DOHH2 (cell line): ENCODE data around the gene C11orf54.

Experiments
- H3F3A ChIP-seq: fragments of 200-600 bp; sonication (generic), shearing (Covaris generic); 2 replicates; pipeline ENCODE4 v1.6.0; 2016; ENCODE audit warnings: antibody characterized with exemption, mild to moderate bottlenecking; ENCODE audit not compliant: control insufficient read depth, insufficient read depth
- H3K27ac ChIP-seq: fragments of 200-600 bp; sonication (generic); 2 replicates; pipeline ENCODE4 v1.5.1; 2014; ENCODE audit warnings: low read depth, mild to moderate bottlenecking, low read length, moderate library complexity
- H3K27me3 ChIP-seq: fragments of 200-600 bp; sonication (generic); 2 replicates; pipeline ENCODE4 v1.6.1; 2014; ENCODE audit warnings: mild to moderate bottlenecking, low read length, mixed read lengths; ENCODE audit not compliant: control insufficient read depth
- H3K36me3 ChIP-seq: fragments of 200-600 bp; sonication (generic); 2 replicates; pipeline ENCODE4 v1.6.1; 2014; ENCODE audit warnings: mild to moderate bottlenecking, low read length, moderate library complexity, mixed read lengths; ENCODE audit not compliant: control insufficient read depth
- H3K4me1 ChIP-seq: fragments of 200-600 bp; sonication (generic); 2 replicates; pipeline ENCODE4 v1.6.1; 2014; ENCODE audit warnings: mild to moderate bottlenecking, low read length, mixed read lengths; ENCODE audit not compliant: control insufficient read depth
- H3K4me2 ChIP-seq: fragments of 200-600 bp; sonication (generic); 2 replicates; pipeline ENCODE4 v1.6.0; 2014; ENCODE audit warnings: mild to moderate bottlenecking, low read length, moderate library complexity
- H3K4me3 ChIP-seq: fragments of 200-600 bp; sonication (generic); 2 replicates; pipeline ENCODE4 v1.5.1; 2014; ENCODE audit warnings: mild to moderate bottlenecking, low read length, mixed read lengths
- H3K79me2 ChIP-seq: fragments of 200-600 bp; sonication (generic); 2 replicates; pipeline ENCODE4 v1.6.1; 2014; ENCODE audit warnings: mild to moderate bottlenecking, low read length, mixed read lengths; ENCODE audit not compliant: control insufficient read depth
- H3K9me2 ChIP-seq: fragments of 200-600 bp; sonication (generic); replicated peaks from 2 replicates; pipeline ENCODE4 v1.6.1; 2014; ENCODE audit warnings: mild to moderate bottlenecking, low read length, mixed read lengths; ENCODE audit not compliant: control insufficient read depth
- H3K9me3 ChIP-seq: fragments of 200-600 bp; sonication (generic); 2 replicates; pipeline ENCODE4 v1.6.1; 2014; ENCODE audit warnings: antibody characterized with exemption, low read length, mixed read lengths; ENCODE audit not compliant: control insufficient read depth, insufficient read depth
- H4K20me1 ChIP-seq: fragments of 200-600 bp; sonication (generic); 2 replicates; pipeline ENCODE4 v1.6.0; 2014; ENCODE audit warnings: low read depth, mild to moderate bottlenecking, antibody characterized with exemption, low read length, moderate library complexity; ENCODE audit not compliant: control insufficient read depth, insufficient read depth
- CTCF ChIP-seq: fragments of 200-600 bp; sonication (generic); IDR thresholded peaks from one replicate; pipeline ENCODE4 v1.5.1; 2014; ENCODE audit warnings: antibody characterized with exemption, mild to moderate bottlenecking, low read depth, low read length; ENCODE audit not compliant: poor library complexity, severe bottlenecking
- EZH2phosphoT487 ChIP-seq: fragments of 200-600 bp; sonication (generic); IDR thresholded peaks from 2 replicates; pipeline ENCODE4 v1.6.1; 2017; ENCODE audit warnings: borderline replicate concordance, mild to moderate bottlenecking, antibody characterized with exemption, low read length, moderate library complexity, mixed read lengths

The C11orf54 gene

GRCh38 chr11:93741094-93741881 lies at the start of gene C11orf54, which contains the start of gene TAF1D:
Gene C11orf54 (plus strand): TSS chr11:93741672. CDS start chr11:93747394, 5,722 bp downstream.
Gene TAF1D (minus strand): TSS chr11:93741495. CDS start chr11:93739304, 2,191 bp downstream.
- Histone ChIP-seq H3K79me2 (peaks cover 92% of the 10 kb centered on the region), H3K36me3 (peaks cover 59% of the 10 kb centered on the region), H3K4me2 (peak within 1 kb of the TSS; percentile 86), H3K27me3 (no peaks in the 10 kb centered on the region), H3F3A (peaks cover 47% of the 10 kb centered on the region), H3K4me3 (peak within 1 kb of the TSS; percentile 87), H4K20me1 (peaks cover 32% of the 10 kb centered on the region), H3K4me1 (peaks cover 37% of the 10 kb centered on the region), H3K9me2 (no peaks in the 10 kb centered on the region), H3K9me3 (no peaks in the 10 kb centered on the region), H3K27ac (peak within 1 kb of the TSS; percentile 91)
- TF ChIP-seq CTCF (peak; percentile 8), EZH2phosphoT487 (no peak)

- no peaks in the 10 kb centered on the region for H3K27me3 ChIP-seq
- H3K36me3 ChIP-seq, result peaks cover 82% of the 10 kb centered on the region
- no peak overlapping the region for H3K27ac ChIP-seq
- H3K79me2 ChIP-seq, result no peaks in the 10 kb centered on the region; the same call in 1 of the 2 replicates
- H3K9me3 ChIP-seq, result no peaks in the 10 kb centered on the region
- no peaks in the 10 kb centered on the region; the same call in 1 of the 2 replicates for H3F3A ChIP-seq
- no peak for TF ChIP-seq CTCF
- TF ChIP-seq EZH2phosphoT487, result no peak
- H3K4me2 ChIP-seq, result no peak overlapping the region
- H3K4me1 ChIP-seq, result no peaks in the 10 kb centered on the region
- no peak overlapping the region for H3K4me3 ChIP-seq
- H4K20me1 ChIP-seq, result no peaks in the 10 kb centered on the region
- H3K9me2 ChIP-seq, result no peaks in the 10 kb centered on the region
Observed at GRCh38 chr11:93694109-93694508, 47.4 kb upstream of the C11orf54 start.

- Histone ChIP-seq H3K4me3 (no peak overlapping the region), H3F3A (no peaks in the 10 kb centered on the region; the same call in 1 of the 2 replicates), H3K4me2 (no peak overlapping the region), H3K36me3 (peaks cover 82% of the 10 kb centered on the region), H3K79me2 (peaks cover 4% of the 10 kb centered on the region; the same call in 1 of the 2 replicates), H3K9me2 (no peaks in the 10 kb centered on the region), H3K27me3 (no peaks in the 10 kb centered on the region), H3K4me1 (no peaks in the 10 kb centered on the region), H4K20me1 (no peaks in the 10 kb centered on the region), H3K9me3 (no peaks in the 10 kb centered on the region), H3K27ac (no peak overlapping the region)
- no peak for TF ChIP-seq CTCF
- TF ChIP-seq EZH2phosphoT487, result no peak
Observed at GRCh38 chr11:93694557-93694956, 46.9 kb upstream of the C11orf54 start.
